H9 (cell line): ENCODE measurements around the gene CFAP57. TPM values are rescaled to one million over a fixed set of nuclear protein-coding genes. Genes with fewer than 3 reads are reported as not detected.

Experiments used
- DNase-seq: peaks from one replicate; pipeline ENCODE4 v3.0.0-alpha.2; 2017
- H2AFZ ChIP-seq: one replicate; pipeline ENCODE4 v1.6.1; 2013; ENCODE audit warnings: mild to moderate bottlenecking, low read length, control low read depth, moderate library complexity
- H2AK5ac ChIP-seq: 2 replicates; pipeline ENCODE4 v1.6.1; 2013; ENCODE audit warnings: low read length, control low read depth, mixed read lengths; ENCODE audit not compliant: insufficient read length
- H2BK120ac ChIP-seq: one replicate; pipeline ENCODE4 v1.6.1; 2013; ENCODE audit warnings: low read depth, mild to moderate bottlenecking, low read length, control low read depth, inconsistent platforms; ENCODE audit not compliant: poor library complexity, severe bottlenecking
- H2BK12ac ChIP-seq: 2 replicates; pipeline ENCODE4 v1.6.1; 2013; ENCODE audit warnings: low read length, control low read depth, mixed read lengths, low read depth; ENCODE audit not compliant: insufficient read length
- H2BK15ac ChIP-seq: 2 replicates; pipeline ENCODE4 v1.6.1; 2013; ENCODE audit warnings: low read depth, low read length, control low read depth
- H2BK20ac ChIP-seq: one replicate; pipeline ENCODE4 v1.6.1; 2013; ENCODE audit warnings: low read depth, mild to moderate bottlenecking, low read length, control low read depth, inconsistent platforms; ENCODE audit not compliant: poor library complexity, severe bottlenecking
- H2BK5ac ChIP-seq: 2 replicates; pipeline ENCODE4 v1.6.1; 2013; ENCODE audit warnings: low read length, control low read depth, mixed read lengths; ENCODE audit not compliant: insufficient read length
- H3K14ac ChIP-seq: 2 replicates; pipeline ENCODE4 v1.6.1; 2013; ENCODE audit warnings: low read length, control low read depth; ENCODE audit not compliant: insufficient read depth
- H3K18ac ChIP-seq: 2 replicates; pipeline ENCODE4 v1.6.1; 2013; ENCODE audit warnings: low read depth, mild to moderate bottlenecking, mixed read lengths, low read length, control low read depth; ENCODE audit not compliant: insufficient read length
- H3K23ac ChIP-seq: 2 replicates; pipeline ENCODE4 v1.6.1; 2013; ENCODE audit warnings: low read length, control low read depth, mixed read lengths, low read depth; ENCODE audit not compliant: insufficient read length
- H3K23me2 ChIP-seq: 2 replicates; pipeline ENCODE4 v1.6.1; 2013; ENCODE audit warnings: low read depth, mild to moderate bottlenecking, mixed read lengths, low read length, control low read depth; ENCODE audit not compliant: insufficient read length, poor library complexity, severe bottlenecking
- H3K27ac ChIP-seq: 2 replicates; pipeline ENCODE4 v1.5.1; 2013; ENCODE audit warnings: low read length, control low read depth, mixed read lengths, low read depth; ENCODE audit not compliant: insufficient read length
- H3K27me3 ChIP-seq: 2 replicates; pipeline ENCODE4 v1.6.1; 2013; ENCODE audit warnings: low read length, control low read depth, inconsistent platforms; ENCODE audit not compliant: insufficient read depth
- H3K4ac ChIP-seq: 2 replicates; pipeline ENCODE4 v1.6.1; 2013; ENCODE audit warnings: low read depth, mild to moderate bottlenecking, control low read depth, inconsistent platforms, low read length, moderate library complexity
- H3K4me1 ChIP-seq: 2 replicates; pipeline ENCODE4 v1.6.1; 2013; ENCODE audit warnings: low read length, control low read depth, inconsistent platforms; ENCODE audit not compliant: insufficient read depth
- H3K4me2 ChIP-seq: 2 replicates; pipeline ENCODE4 v1.6.1; 2013; ENCODE audit warnings: low read length, control low read depth, mixed read lengths; ENCODE audit not compliant: insufficient read length, insufficient read depth
- H3K56ac ChIP-seq: 2 replicates; pipeline ENCODE4 v1.6.1; 2013; ENCODE audit warnings: low read depth, mild to moderate bottlenecking, mixed read lengths, low read length, control low read depth; ENCODE audit not compliant: insufficient read length
- H3K79me1 ChIP-seq: 2 replicates; pipeline ENCODE4 v1.6.1; 2013; ENCODE audit warnings: low read depth, mild to moderate bottlenecking, moderate library complexity, low read length, control low read depth, inconsistent platforms; ENCODE audit not compliant: insufficient read depth, poor library complexity, severe bottlenecking
- H3K79me2 ChIP-seq: 2 replicates; pipeline ENCODE4 v1.6.1; 2013; ENCODE audit warnings: low read length, control low read depth, inconsistent platforms; ENCODE audit not compliant: insufficient read depth
- H3K9ac ChIP-seq: 2 replicates; pipeline ENCODE4 v1.6.1; 2013; ENCODE audit warnings: low read length, control low read depth, mixed read lengths; ENCODE audit not compliant: insufficient read length; ENCODE audit errors: extremely low read depth
- H3K9me3 ChIP-seq: one replicate; pipeline ENCODE4 v1.6.1; 2013; ENCODE audit warnings: low read depth, low read length, inconsistent platforms; ENCODE audit not compliant: control insufficient read depth
- H3T11ph ChIP-seq: one replicate; pipeline ENCODE4 v1.6.1; 2013; ENCODE audit warnings: mild to moderate bottlenecking, low read length, control low read depth, inconsistent platforms
- H4K20me1 ChIP-seq: one replicate; pipeline ENCODE4 v1.6.1; 2013; ENCODE audit not compliant: control insufficient read depth, insufficient read length, insufficient read depth
- H4K5ac ChIP-seq: 2 replicates; pipeline ENCODE4 v1.6.1; 2013; ENCODE audit warnings: low read depth, mild to moderate bottlenecking, mixed read lengths, low read length, control low read depth; ENCODE audit not compliant: insufficient read length
- H4K8ac ChIP-seq: replicated peaks from 2 replicates; pipeline ENCODE4 v1.6.1; 2013; ENCODE audit warnings: low read length, control low read depth, mixed read lengths, low read depth; ENCODE audit not compliant: insufficient read length
- H4K91ac ChIP-seq: 2 replicates; pipeline ENCODE4 v1.6.1; 2013; ENCODE audit warnings: low read depth, mild to moderate bottlenecking, moderate library complexity, mixed read lengths, low read length, control low read depth; ENCODE audit not compliant: insufficient read length
- H3K27ac Mint-ChIP-seq, 3 experiments: 2 replicates in 2 of 3; 3 replicates in 1 of 3; pipeline ENCODE4 v1.8.0; 2020 to 2021; ENCODE audit warnings: mixed read lengths in 3 of 3, mild to moderate bottlenecking in 1 of 3, moderate library complexity in 1 of 3
- H3K27me3 Mint-ChIP-seq: 2 replicates; pipeline ENCODE4 v1.8.0; 2021; ENCODE audit warnings: low read depth, mild to moderate bottlenecking, moderate library complexity, mixed read lengths
- H3K36me3 Mint-ChIP-seq, 3 experiments: 2 replicates in 2 of 3; 3 replicates in 1 of 3; pipeline ENCODE4 v1.8.0; 2020 to 2021; ENCODE audit warnings: low read depth in 3 of 3, mixed read lengths in 3 of 3; ENCODE audit not compliant: insufficient read depth in 1 of 3
- H3K4me1 Mint-ChIP-seq, 2 experiments: 2 replicates each; pipeline ENCODE4 v1.8.0; 2020; ENCODE audit warnings: mixed read lengths in 2 of 2
- H3K4me3 Mint-ChIP-seq, 2 experiments: 2 replicates in 1 of 2; 3 replicates in 1 of 2; pipeline ENCODE4 v1.8.0; 2020 to 2021; ENCODE audit warnings: mild to moderate bottlenecking in 2 of 2, mixed read lengths in 2 of 2, moderate library complexity in 1 of 2
- H3K9me3 Mint-ChIP-seq, 2 experiments: 2 replicates in 1 of 2; 3 replicates in 1 of 2; pipeline ENCODE4 v1.8.0; 2020; ENCODE audit warnings: mild to moderate bottlenecking in 2 of 2, mixed read lengths in 2 of 2, moderate library complexity in 1 of 2
- WGBS: extraction: QIAGEN DNeasy Blood & Tissue Kit; methylation state at CpG from one replicate; pipeline ENCODE4 v1.1.7; 2013; ENCODE audit warnings: missing lambda C conversion rate, low lambda C conversion rate, mixed read lengths; ENCODE audit not compliant: insufficient read length; ENCODE audit errors: extremely low coverage; 5-methylcytosine and 5-hydroxymethylcytosine counted together
- total RNA-seq: library from RNA; stranded (reverse); gene quantifications from 2 replicates; pipeline ENCODE4 v1.2.1, GENCODE V29; 2021
- TF ChIP-seq, protein P1 (sequence below): fragments of 200-600 bp; sonication (generic); conservative IDR thresholded peaks from 3 replicates; pipeline ENCODE4 v1.8.0; 2021; ENCODE audit warnings: antibody characterized with exemption, mild to moderate bottlenecking

CFAP57 gene
- total RNA-seq, 1 experiment from 2014 or later = 0.33 TPM

DNA sequence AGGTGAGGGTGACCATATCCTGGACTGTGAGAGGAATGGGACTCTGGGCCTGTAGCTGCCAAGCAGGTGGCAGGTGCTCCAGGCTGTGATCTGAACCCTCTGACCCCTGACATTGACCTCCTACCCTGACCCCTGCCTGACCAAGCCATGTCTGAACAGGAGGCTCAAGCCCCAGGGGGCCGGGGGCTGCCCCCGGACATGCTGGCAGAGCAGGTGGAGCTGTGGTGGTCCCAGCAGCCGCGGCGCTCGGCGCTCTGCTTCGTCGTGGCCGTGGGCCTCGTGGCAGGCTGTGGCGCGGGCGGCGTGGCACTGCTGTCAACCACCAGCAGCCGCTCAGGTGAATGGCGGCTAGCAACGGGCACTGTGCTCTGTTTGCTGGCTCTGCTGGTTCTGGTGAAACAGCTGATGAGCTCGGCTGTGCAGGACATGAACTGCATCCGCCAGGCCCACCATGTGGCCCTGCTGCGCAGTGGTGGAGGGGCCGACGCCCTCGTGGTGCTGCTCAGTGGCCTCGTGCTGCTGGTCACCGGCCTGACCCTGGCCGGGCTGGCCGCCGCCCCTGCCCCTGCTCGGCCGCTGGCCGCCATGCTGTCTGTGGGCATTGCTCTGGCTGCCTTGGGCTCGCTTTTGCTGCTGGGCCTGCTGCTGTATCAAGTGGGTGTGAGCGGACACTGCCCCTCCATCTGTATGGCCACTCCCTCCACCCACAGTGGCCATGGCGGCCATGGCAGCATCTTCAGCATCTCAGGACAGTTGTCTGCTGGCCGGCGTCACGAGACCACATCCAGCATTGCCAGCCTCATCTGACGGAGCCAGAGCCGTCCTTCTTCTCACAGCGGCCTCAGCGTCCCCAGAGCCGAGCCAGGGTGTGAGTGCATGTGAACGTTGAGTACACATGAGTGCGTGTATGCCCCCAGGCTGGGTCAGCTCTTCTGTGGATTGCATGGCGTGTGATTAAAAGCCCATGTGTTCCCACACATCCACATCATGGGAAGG lies 100.7 kb downstream of the CFAP57 start:
- no peak overlapping the region for H4K8ac ChIP-seq
- WGBS = no CpG with 5 or more reads among the region's 46 CpGs
- DNase-seq = peak; percentile 20

More for the DNA sequence above, 100.7 kb downstream of the CFAP57 start:
- no peak overlapping the region for H2AK5ac ChIP-seq
- Mint-ChIP-seq H3K27ac (no peak overlapping the region), H3K9me3 (no peaks in the 10 kb centered on the region), H3K36me3 (peaks cover 4 to 25% (median 14%) of the 10 kb centered on the region in 3 experiments; a peak in 6 of 7 replicates), H3K4me1 (peaks cover 22 to 26% of the 10 kb centered on the region in 2 experiments), H3K27me3 (peaks cover 3% of the 10 kb centered on the region), H3K4me3 (no peak overlapping the region)
- no peak overlapping the region for H2BK120ac ChIP-seq
- H2BK20ac ChIP-seq = no peak overlapping the region
- no peak overlapping the region for H2BK15ac ChIP-seq
- H3K4me2 ChIP-seq = no peak overlapping the region
- H3K23ac ChIP-seq = no peak overlapping the region
- no peak overlapping the region for H3K9ac ChIP-seq
- no peaks in the 10 kb centered on the region for H3K79me1 ChIP-seq
- H3K18ac ChIP-seq = no peak overlapping the region
- H2BK5ac ChIP-seq = no peak overlapping the region
- peaks cover 5% of the 10 kb centered on the region; the same call in 1 of the 2 replicates for H3K4me1 ChIP-seq
- TF ChIP-seq, protein P1, sequence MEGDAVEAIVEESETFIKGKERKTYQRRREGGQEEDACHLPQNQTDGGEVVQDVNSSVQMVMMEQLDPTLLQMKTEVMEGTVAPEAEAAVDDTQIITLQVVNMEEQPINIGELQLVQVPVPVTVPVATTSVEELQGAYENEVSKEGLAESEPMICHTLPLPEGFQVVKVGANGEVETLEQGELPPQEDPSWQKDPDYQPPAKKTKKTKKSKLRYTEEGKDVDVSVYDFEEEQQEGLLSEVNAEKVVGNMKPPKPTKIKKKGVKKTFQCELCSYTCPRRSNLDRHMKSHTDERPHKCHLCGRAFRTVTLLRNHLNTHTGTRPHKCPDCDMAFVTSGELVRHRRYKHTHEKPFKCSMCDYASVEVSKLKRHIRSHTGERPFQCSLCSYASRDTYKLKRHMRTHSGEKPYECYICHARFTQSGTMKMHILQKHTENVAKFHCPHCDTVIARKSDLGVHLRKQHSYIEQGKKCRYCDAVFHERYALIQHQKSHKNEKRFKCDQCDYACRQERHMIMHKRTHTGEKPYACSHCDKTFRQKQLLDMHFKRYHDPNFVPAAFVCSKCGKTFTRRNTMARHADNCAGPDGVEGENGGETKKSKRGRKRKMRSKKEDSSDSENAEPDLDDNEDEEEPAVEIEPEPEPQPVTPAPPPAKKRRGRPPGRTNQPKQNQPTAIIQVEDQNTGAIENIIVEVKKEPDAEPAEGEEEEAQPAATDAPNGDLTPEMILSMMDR = no peak
- no peak overlapping the region for H2BK12ac ChIP-seq
- no peak overlapping the region for H3K56ac ChIP-seq
- no peaks in the 10 kb centered on the region for H3K79me2 ChIP-seq
- H4K91ac ChIP-seq = no peak overlapping the region
- no peak overlapping the region for H3K4ac ChIP-seq
- H4K5ac ChIP-seq = no peak overlapping the region
- no peak overlapping the region for H3K27ac ChIP-seq
- H2AFZ ChIP-seq = no peak overlapping the region
- H3K14ac ChIP-seq = no peak overlapping the region
- H3K23me2 ChIP-seq = peaks cover 6% of the 10 kb centered on the region
- H3K9me3 ChIP-seq = no peaks in the 10 kb centered on the region
- peaks cover 3% of the 10 kb centered on the region for H4K20me1 ChIP-seq
- H3K27me3 ChIP-seq = no peaks in the 10 kb centered on the region
- no peak overlapping the region for H3T11ph ChIP-seq
